OCI-LY3 (cell line): ENCODE data around the gene IGFBP7.

Experiments used
- EZH2phosphoT487 ChIP-seq: fragments of 200-600 bp; shearing (Covaris generic); IDR thresholded peaks from 2 replicates; pipeline ENCODE4 v1.6.1; 2018; ENCODE audit warnings: antibody characterized with exemption, mixed run types, low read depth
- TF ChIP-seq, protein P1 (sequence below): fragments of 200-600, 300-600 bp; sonication (generic); IDR thresholded peaks from 2 replicates; pipeline ENCODE4 v1.5.1; 2014; ENCODE audit warnings: antibody characterized with exemption, low read length, low read depth

GRCh38 chr4:57063518-57063917 lies 46.7 kb downstream of the IGFBP7 start:
- TF ChIP-seq, protein P1, sequence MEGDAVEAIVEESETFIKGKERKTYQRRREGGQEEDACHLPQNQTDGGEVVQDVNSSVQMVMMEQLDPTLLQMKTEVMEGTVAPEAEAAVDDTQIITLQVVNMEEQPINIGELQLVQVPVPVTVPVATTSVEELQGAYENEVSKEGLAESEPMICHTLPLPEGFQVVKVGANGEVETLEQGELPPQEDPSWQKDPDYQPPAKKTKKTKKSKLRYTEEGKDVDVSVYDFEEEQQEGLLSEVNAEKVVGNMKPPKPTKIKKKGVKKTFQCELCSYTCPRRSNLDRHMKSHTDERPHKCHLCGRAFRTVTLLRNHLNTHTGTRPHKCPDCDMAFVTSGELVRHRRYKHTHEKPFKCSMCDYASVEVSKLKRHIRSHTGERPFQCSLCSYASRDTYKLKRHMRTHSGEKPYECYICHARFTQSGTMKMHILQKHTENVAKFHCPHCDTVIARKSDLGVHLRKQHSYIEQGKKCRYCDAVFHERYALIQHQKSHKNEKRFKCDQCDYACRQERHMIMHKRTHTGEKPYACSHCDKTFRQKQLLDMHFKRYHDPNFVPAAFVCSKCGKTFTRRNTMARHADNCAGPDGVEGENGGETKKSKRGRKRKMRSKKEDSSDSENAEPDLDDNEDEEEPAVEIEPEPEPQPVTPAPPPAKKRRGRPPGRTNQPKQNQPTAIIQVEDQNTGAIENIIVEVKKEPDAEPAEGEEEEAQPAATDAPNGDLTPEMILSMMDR = no peak
- TF ChIP-seq EZH2phosphoT487 = no peak
